ENCODE measurements around the gene VANGL2. TPM values are rescaled to one million over a fixed set of nuclear protein-coding genes. Genes with fewer than 3 reads are reported as not detected.

Gene VANGL2
- total RNA-seq, 1 donor from 2014 or later = 12.7 TPM

- no peak for DNase-seq (ENCODE audit: low spot score)
Measured at GRCh38 chr1:160427625-160428024, 27.3 kb downstream of the VANGL2 start.

GRCh38 chr1:160428053-160428452, 27.7 kb downstream of the VANGL2 start:
- no peak for DNase-seq (ENCODE audit: low spot score)

GRCh38 chr1:160428655-160429054, 28.3 kb downstream of the VANGL2 start:
- no peak for DNase-seq (ENCODE audit: low spot score)

- DNase-seq (ENCODE audit: low spot score) = no peak
Measured at GRCh38 chr1:160429125-160429561, 28.8 kb downstream of the VANGL2 start.

GRCh38 chr1:160429702-160430535, 29.6 kb downstream of the VANGL2 start:
- DNase-seq (ENCODE audit: low spot score) = no peak

- DNase-seq (ENCODE audit: low spot score) = no peak
Measured at GRCh38 chr1:160431006-160431405, 30.6 kb downstream of the VANGL2 start.

GRCh38 chr1:160431571-160431970, 31.2 kb downstream of the VANGL2 start:
- no peak for DNase-seq (ENCODE audit: low spot score)

- DNase-seq (ENCODE audit: low spot score) = no peak
Measured at GRCh38 chr1:160432371-160432786, 32.0 kb downstream of the VANGL2 start.

- DNase-seq (ENCODE audit: low spot score) = no peak
Measured at GRCh38 chr1:160436966-160437365, 36.6 kb downstream of the VANGL2 start.

- no peak for DNase-seq (ENCODE audit: low spot score)
Measured at GRCh38 chr1:160437432-160438316, 37.3 kb downstream of the VANGL2 start.

GRCh38 chr1:160438317-160438918, 38.1 kb downstream of the VANGL2 start:
- no peak for DNase-seq (ENCODE audit: low spot score)

- no peak for DNase-seq (ENCODE audit: low spot score)
Measured at GRCh38 chr1:160438935-160439334, 38.6 kb downstream of the VANGL2 start.

- DNase-seq (ENCODE audit: low spot score) = no peak
Measured at GRCh38 chr1:160439718-160440117, 39.4 kb downstream of the VANGL2 start.

- no peak for DNase-seq (ENCODE audit: low spot score)
Measured at GRCh38 chr1:160446945-160447600, 46.7 kb downstream of the VANGL2 start.

GRCh38 chr1:160449494-160449893, 49.1 kb downstream of the VANGL2 start:
- no peak for DNase-seq (ENCODE audit: low spot score)

GRCh38 chr1:160451119-160451858, 50.9 kb downstream of the VANGL2 start:
- DNase-seq (ENCODE audit: low spot score) = no peak

GRCh38 chr1:160451859-160452232, 51.5 kb downstream of the VANGL2 start:
- DNase-seq (ENCODE audit: low spot score) = no peak

- DNase-seq (ENCODE audit: low spot score) = no peak
Measured at GRCh38 chr1:160453443-160453842, 53.1 kb downstream of the VANGL2 start.

GRCh38 chr1:160454371-160455152, 54.2 kb downstream of the VANGL2 start:
- no peak for DNase-seq (ENCODE audit: low spot score)

GRCh38 chr1:160455153-160455517, 54.8 kb downstream of the VANGL2 start:
- DNase-seq (ENCODE audit: low spot score) = no peak

Data from ureter (tissue), 1 donor.